Kidney epithelial cell (primary cell): ENCODE data around the gene USP1. TPM values are rescaled to one million over a fixed set of nuclear protein-coding genes. Genes with fewer than 3 reads are reported as not detected.
A peak's percentile ranks its signal among the peaks of the same experiment; 100 is the strongest.

Experiments
- DNase-seq: peaks from one replicate; pipeline ENCODE4 v3.0.0-alpha.2; 2010; ENCODE audit warnings: low read depth
- H3K27me3 ChIP-seq: 2 replicates; pipeline ENCODE4 v1.6.0; 2011; ENCODE audit warnings: low read length; ENCODE audit not compliant: control insufficient read depth, insufficient read depth
- H3K36me3 ChIP-seq: 2 replicates; pipeline ENCODE4 v1.5.1; 2011; ENCODE audit warnings: low read length; ENCODE audit not compliant: control insufficient read depth, insufficient read depth
- H3K4me3 ChIP-seq: 2 replicates; pipeline ENCODE4 v1.5.1; 2011; ENCODE audit warnings: low read depth, mild to moderate bottlenecking, control low read depth, low read length
- CTCF ChIP-seq: IDR thresholded peaks from 2 replicates; pipeline ENCODE4 v1.5.1; 2011; ENCODE audit warnings: mild to moderate bottlenecking, moderate library complexity, low read length, control low read depth, inconsistent platforms; ENCODE audit not compliant: insufficient read depth, poor library complexity, severe bottlenecking
- total RNA-seq: library from RNA; depleted of rRNA; stranded (reverse); fragments of >200 nt; gene quantifications from 2 replicates; pipeline ENCODE4 v1.2.3, GENCODE V29; 2015

Gene USP1
- total RNA-seq, 1 donor from 2014 or later, result 26.4 TPM

GRCh38 chr1:62405247-62405646 lies 31.6 kb upstream of the USP1 start:
- DNase-seq, result no peak
- no peak overlapping the region for H3K4me3 ChIP-seq
- no peaks in the 10 kb centered on the region for H3K27me3 ChIP-seq
- H3K36me3 ChIP-seq, result no peaks in the 10 kb centered on the region
- no peak for TF ChIP-seq CTCF

GRCh38 chr1:62406576-62406975 lies 30.3 kb upstream of the USP1 start:
- Histone ChIP-seq H3K4me3 (no peak overlapping the region), H3K27me3 (no peaks in the 10 kb centered on the region), H3K36me3 (no peaks in the 10 kb centered on the region)
- no peak for DNase-seq
- no peak for TF ChIP-seq CTCF

DNA sequence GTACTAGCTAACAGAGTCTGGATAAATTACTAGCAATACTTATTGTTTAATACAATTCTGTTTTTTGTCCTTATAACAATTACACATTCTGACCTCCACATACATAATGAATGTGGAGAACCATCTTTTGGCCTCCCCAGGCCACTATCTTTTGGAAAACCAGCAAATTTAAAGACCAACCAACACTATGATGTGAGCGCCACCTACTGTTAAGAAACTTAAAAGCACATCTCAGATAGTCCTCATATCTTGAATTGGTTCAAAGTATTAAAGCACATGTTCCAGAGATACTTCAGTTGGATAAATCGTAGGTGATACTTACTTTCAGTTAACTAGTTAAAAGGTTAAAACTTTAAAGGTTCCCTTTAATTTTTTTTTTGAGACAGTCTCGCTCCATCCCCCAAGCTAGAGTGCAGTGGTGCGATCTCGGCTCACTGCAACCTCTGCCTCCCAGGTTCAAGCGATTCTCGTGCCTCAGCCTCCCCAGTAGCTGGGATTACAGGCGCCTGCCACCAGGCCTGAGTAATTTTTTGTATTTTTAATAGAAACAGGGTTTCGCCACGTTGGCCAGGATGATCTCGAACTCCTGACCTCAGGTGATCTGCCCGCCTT lies 29.3 kb upstream of the USP1 start:
- TF ChIP-seq CTCF, result peak; percentile 58
- H3K27me3 ChIP-seq, result no peaks in the 10 kb centered on the region
- H3K4me3 ChIP-seq, result no peak overlapping the region
- no peak for DNase-seq
- H3K36me3 ChIP-seq, result no peaks in the 10 kb centered on the region

DNA sequence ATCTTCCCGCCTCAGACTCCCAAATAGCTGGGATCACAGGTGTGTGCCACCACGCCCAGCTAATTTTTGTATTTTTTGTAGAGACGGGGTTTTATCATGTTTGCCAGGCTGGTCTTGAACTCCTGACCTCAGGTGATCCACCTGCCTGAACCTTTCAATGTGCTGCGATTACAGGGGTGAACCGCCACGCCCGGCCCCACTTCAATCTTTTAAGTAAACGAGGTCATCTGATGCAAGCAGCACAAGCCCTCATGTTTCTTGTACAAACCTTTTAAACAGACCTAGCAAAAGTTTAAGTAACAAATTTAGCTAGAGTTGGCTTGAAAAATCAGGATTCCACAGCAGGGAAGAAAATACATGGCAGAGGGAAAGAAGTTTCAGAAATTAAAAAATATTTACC lies 21.2 kb upstream of the USP1 start:
- TF ChIP-seq CTCF, result no peak
- no peaks in the 10 kb centered on the region for H3K36me3 ChIP-seq
- H3K27me3 ChIP-seq, result no peaks in the 10 kb centered on the region
- H3K4me3 ChIP-seq, result no peak overlapping the region
- DNase-seq, result no peak

GRCh38 chr1:62417351-62417999 lies 19.4 kb upstream of the USP1 start:
- no peaks in the 10 kb centered on the region for H3K27me3 ChIP-seq
- TF ChIP-seq CTCF, result no peak
- H3K4me3 ChIP-seq, result no peak overlapping the region
- no peak for DNase-seq
- no peaks in the 10 kb centered on the region for H3K36me3 ChIP-seq

DNA sequence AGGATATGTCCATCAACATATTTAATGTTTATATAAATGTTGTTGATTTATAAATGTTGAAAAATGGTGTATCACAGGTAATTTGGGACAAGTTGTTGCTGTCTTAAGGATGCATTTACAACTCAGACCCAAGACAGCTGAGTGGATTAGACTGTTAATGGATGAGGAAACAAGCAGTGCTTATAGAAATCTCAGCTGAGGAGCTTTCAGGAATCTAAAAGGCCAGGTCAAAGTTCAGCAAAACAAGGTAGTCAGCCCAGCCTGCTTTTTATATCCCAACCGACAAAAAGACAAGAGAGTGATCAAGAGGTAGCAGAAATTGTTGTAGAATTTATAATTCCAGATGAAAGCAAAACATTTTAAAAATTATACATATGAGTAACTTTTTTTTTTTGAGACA lies 16.6 kb upstream of the USP1 start:
- no peak for DNase-seq
- H3K27me3 ChIP-seq, result no peaks in the 10 kb centered on the region
- no peak overlapping the region for H3K4me3 ChIP-seq
- H3K36me3 ChIP-seq, result no peaks in the 10 kb centered on the region
- no peak for TF ChIP-seq CTCF
